Endothelial cell of umbilical vein (primary cell): ENCODE data around the gene CRYBA4. TPM values are rescaled to one million over a fixed set of nuclear protein-coding genes. Genes with fewer than 3 reads are reported as not detected.

ENCODE experiments used
- BruUV-seq: library from RNA; stranded (reverse); fragments of 400-500 nt; replicated peaks from 2 replicates; lab custom pipeline; 2021; lab: Mats Ljungman, UMichigan
- CTCF ChIA-PET: fragments of 300-600, 350-600 bp; sonication (Branson Sonifier 250); formaldehyde crosslinking; loops from one replicate; lab custom pipeline; 2021; ENCODE audit warnings: antibody characterized with exemption, inconsistent platforms; lab: Charles Lee
- POLR2A ChIA-PET: fragments of 300-600, 350-600 bp; sonication (Branson Sonifier 250); formaldehyde crosslinking; loops from one replicate; lab custom pipeline; 2021; ENCODE audit warnings: antibody characterized with exemption, inconsistent platforms; lab: Charles Lee
- DNase-seq: peaks from one replicate; pipeline ENCODE4 v3.0.0-alpha.2; 2011; ENCODE audit warnings: low read depth, low spot score
- FAIRE-seq: peaks from 2 replicates; lab custom pipeline; 2011; peaks lifted over from hg19 to GRCh38; lab: Jason Lieb, UNC
- H2AFZ ChIP-seq: 2 replicates; pipeline ENCODE4 v1.6.0; 2012; ENCODE audit warnings: low read depth, low read length, control low read depth, inconsistent platforms
- H3K27ac ChIP-seq: 2 replicates; pipeline ENCODE4 v1.5.1; 2011; ENCODE audit warnings: low read depth, mild to moderate bottlenecking, control low read depth, low read length, moderate library complexity; ENCODE audit not compliant: insufficient read depth
- H3K27me3 ChIP-seq, 2 experiments: 2 replicates each; pipeline versions ENCODE4 v1.6.0 to v1.6.1; 2011; ENCODE audit warnings: low read length in 2 of 2, mixed read lengths in 1 of 2; ENCODE audit not compliant: control insufficient read depth in 2 of 2, insufficient read depth in 2 of 2
- H3K36me3 ChIP-seq, 2 experiments: 2 replicates in 1 of 2; 3 replicates in 1 of 2; pipeline ENCODE4 v1.5.1; 2011; ENCODE audit warnings: low read length in 2 of 2, mild to moderate bottlenecking in 1 of 2, moderate library complexity in 1 of 2; ENCODE audit not compliant: control insufficient read depth in 2 of 2, insufficient read depth in 2 of 2; ENCODE audit errors: extremely low read depth in 1 of 2
- H3K4me1 ChIP-seq: 3 replicates; pipeline ENCODE4 v1.5.1; 2011; ENCODE audit warnings: mild to moderate bottlenecking, low read length; ENCODE audit not compliant: control insufficient read depth, insufficient read depth; ENCODE audit errors: extremely low read depth
- H3K4me2 ChIP-seq: 2 replicates; pipeline ENCODE4 v1.6.1; 2011; ENCODE audit warnings: low read length, control low read depth, mixed read lengths; ENCODE audit not compliant: insufficient read depth
- H3K4me3 ChIP-seq, 3 experiments: fragments of 200-600 bp in 1 of 3; sonication (generic), shearing (Covaris generic) in 1 of 3; replicated peaks in 1 of 3; 2 replicates each; pipeline ENCODE4 v1.5.1; 2011 to 2016; ENCODE audit warnings: control low read depth in 3 of 3, low read length in 3 of 3, mild to moderate bottlenecking in 2 of 3, inconsistent platforms in 1 of 3, low read depth in 1 of 3, moderate library complexity in 1 of 3; ENCODE audit not compliant: insufficient read depth in 1 of 3
- H3K79me2 ChIP-seq: 2 replicates; pipeline ENCODE4 v1.6.0; 2012; ENCODE audit warnings: low read length, inconsistent platforms; ENCODE audit not compliant: control insufficient read depth, insufficient read depth
- H3K9ac ChIP-seq: replicated peaks from 2 replicates; pipeline ENCODE3; 2011; ENCODE audit warnings: low read length, control low read depth; ENCODE audit not compliant: insufficient read depth; ENCODE audit errors: extremely low read depth
- H3K9me1 ChIP-seq: replicated peaks from 3 replicates; pipeline ENCODE4 v1.6.0; 2011; ENCODE audit warnings: mild to moderate bottlenecking, low read length; ENCODE audit not compliant: control insufficient read depth, insufficient read depth; ENCODE audit errors: extremely low read depth
- H3K9me3 ChIP-seq: replicated peaks from 2 replicates; pipeline ENCODE4 v1.5.1; 2012; ENCODE audit warnings: low read length, inconsistent platforms; ENCODE audit not compliant: control insufficient read depth, insufficient read depth
- H4K20me1 ChIP-seq: replicated peaks from 2 replicates; pipeline ENCODE3; 2011; ENCODE audit warnings: mild to moderate bottlenecking, low read length; ENCODE audit not compliant: control insufficient read depth, insufficient read depth; ENCODE audit errors: extremely low read depth
- CTCF ChIP-seq, 2 donors: IDR thresholded peaks; 1 replicate in 1 of 2; 2 replicates in 1 of 2; pipeline ENCODE4 v1.5.1; 2011; ENCODE audit warnings: low read length in 2 of 2, mild to moderate bottlenecking in 2 of 2, moderate library complexity in 2 of 2, control low read depth in 1 of 2, inconsistent platforms in 1 of 2, low read depth in 1 of 2; ENCODE audit not compliant: insufficient read depth in 1 of 2; ENCODE audit errors: extremely low read depth in 1 of 2
- EZH2 ChIP-seq: IDR thresholded peaks from 2 replicates; pipeline ENCODE4 v1.6.1; 2012; ENCODE audit warnings: borderline replicate concordance, low read depth, mild to moderate bottlenecking, moderate library complexity, low read length, inconsistent platforms; ENCODE audit not compliant: severe bottlenecking
- FOS ChIP-seq: IDR thresholded peaks from 2 replicates; pipeline ENCODE4 v1.6.1; 2011; ENCODE audit warnings: mild to moderate bottlenecking, low read length, moderate library complexity, borderline replicate concordance; ENCODE audit not compliant: insufficient read depth
- GATA2 ChIP-seq: IDR thresholded peaks from 2 replicates; pipeline ENCODE4 v1.7.0; 2011; ENCODE audit warnings: low read depth, mild to moderate bottlenecking, moderate library complexity, mixed read lengths, low read length; ENCODE audit not compliant: insufficient read length, insufficient read depth
- JUN ChIP-seq: IDR thresholded peaks from 2 replicates; pipeline ENCODE4 v1.6.1; 2011; ENCODE audit warnings: borderline replicate concordance, low read depth; ENCODE audit not compliant: insufficient read length, insufficient read depth
- MAX ChIP-seq: IDR thresholded peaks from 2 replicates; pipeline ENCODE4 v1.6.1; 2011; ENCODE audit not compliant: insufficient read depth, insufficient read length
- MYC ChIP-seq: IDR thresholded peaks from one replicate; pipeline ENCODE4 v1.6.1; 2011; ENCODE audit warnings: mild to moderate bottlenecking, low read depth, low read length
- POLR2A ChIP-seq: IDR thresholded peaks from 2 replicates; pipeline ENCODE4 v1.6.1; 2012; ENCODE audit warnings: low read depth, mild to moderate bottlenecking, control low read depth, low read length
- POLR2AphosphoS5 ChIP-seq: IDR thresholded peaks from 2 replicates; pipeline ENCODE4 v1.6.1; 2012; ENCODE audit warnings: low read depth, mild to moderate bottlenecking, control low read depth, low read length, moderate library complexity; ENCODE audit not compliant: insufficient read depth
- dilution Hi-C: fragments of 300-500 bp; cut with MboI; formaldehyde crosslinking; loops from one replicate; pipeline ENCODE4 v1.15.0; 2019; ENCODE audit warnings: low sequenced_read_pairs; ENCODE audit not compliant: extremely low pct_ligation_motif_present
- intact Hi-C: fragments of 100-400 bp; cut with micrococcal nuclease; formaldehyde crosslinking; loops from one replicate; pipeline ENCODE4 v1.10.0; 2022
- polyA plus RNA-seq, 4 experiments: library from polyadenylated mRNA; depleted of rRNA in 3 of 4; stranded (reverse) in 3 of 4; unstranded in 1 of 4; fragments of >200 nt; gene quantifications; 2 replicates each; pipeline versions ENCODE4 v1.2.1 to v1.2.3, GENCODE V29; 2011 to 2012; ENCODE audit warnings: missing spikeins in 1 of 4
- total RNA-seq: library from RNA; stranded (reverse); gene quantifications from 2 replicates; pipeline ENCODE4 v1.2.3, GENCODE V29; 2021

CRYBA4 gene
- total and polyA plus RNA-seq, 2 donors (not counting 3 experiments of a cell fraction or from before 2014, with no cell fraction given): not detected

DNA sequence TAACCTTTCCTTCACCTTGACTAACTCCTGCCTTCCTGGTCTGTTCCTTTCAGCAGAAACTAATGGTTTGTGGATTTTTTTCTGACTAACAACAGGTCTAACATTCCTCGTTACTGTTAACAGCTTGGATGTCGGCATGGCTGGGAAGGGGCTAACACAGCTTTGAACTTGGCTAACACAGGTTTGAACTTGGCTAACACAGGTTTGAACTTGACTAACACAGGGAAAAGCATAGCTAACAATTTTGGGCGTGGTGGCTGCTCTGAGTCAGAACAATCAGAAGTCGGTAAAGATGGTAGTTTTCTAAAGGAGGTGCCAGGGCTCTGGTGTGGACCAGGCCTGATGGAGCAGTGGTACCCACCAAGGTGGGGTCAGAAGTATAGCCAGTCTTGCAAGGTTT lies 51.7 kb downstream of the CRYBA4 start:
- no peaks in the 10 kb centered on the region for H4K20me1 ChIP-seq
- no peak for TF ChIP-seq MAX
- no peak for TF ChIP-seq JUN
- TF ChIP-seq EZH2: no peak
- peaks cover 17% of the 10 kb centered on the region for H3K79me2 ChIP-seq
- H3K4me2 ChIP-seq: peak overlapping the region; percentile 85
- peak overlapping the region; percentile 52 to 76 (median 56) for H3K4me3 ChIP-seq
- H3K27me3 ChIP-seq: no peaks in the 10 kb centered on the region
- peak; percentile 47 for FAIRE-seq
- H3K9me3 ChIP-seq: no peaks in the 10 kb centered on the region
- H3K27ac ChIP-seq: peak overlapping the region; percentile 93
- no peaks in the 10 kb centered on the region for H3K9me1 ChIP-seq
- CTCF ChIA-PET: interaction anchor here (0.9 to 1.4 kb wide), 9 partner anchors 8 to 155 kb away, joined by 3 to 8 read pairs (median 5); no protein-coding TSS in a partner anchor
- H3K9ac ChIP-seq: peak overlapping the region; percentile 88
- H2AFZ ChIP-seq: peak overlapping the region; percentile 87
- DNase-seq: no peak
- no TSS peak for BruUV-seq
- POLR2A ChIA-PET: no interaction called here
- intact Hi-C loops (loop anchor here (5.0 to 10.0 kb wide), 3 partner anchors 59 to 751 kb away; no protein-coding TSS in a partner anchor), dilution Hi-C loops (no loop called here)
- H3K36me3 ChIP-seq: no peaks in the 10 kb centered on the region
- peaks cover 21% of the 10 kb centered on the region for H3K4me1 ChIP-seq

GRCh38 chr22:26674211-26675190 lies 52.7 kb downstream of the CRYBA4 start:
- Histone ChIP-seq H3K79me2 (peaks cover 17% of the 10 kb centered on the region), H3K4me3 (no peak overlapping the region), H3K4me2 (peak overlapping the region; percentile 85), H3K36me3 (no peaks in the 10 kb centered on the region), H3K9me3 (no peaks in the 10 kb centered on the region), H2AFZ (no peak overlapping the region), H3K27me3 (no peaks in the 10 kb centered on the region), H3K9me1 (no peaks in the 10 kb centered on the region), H3K27ac (no peak overlapping the region), H4K20me1 (no peaks in the 10 kb centered on the region), H3K9ac (no peak overlapping the region), H3K4me1 (peaks cover 23% of the 10 kb centered on the region)
- dilution Hi-C loops: no loop called here
- ChIA-PET POLR2A (no interaction called here), CTCF (interaction anchor here (0.7 to 1.4 kb wide), 3 partner anchors 9 to 80 kb away, joined by 3 to 8 read pairs (median 3); no protein-coding TSS in a partner anchor)
- intact Hi-C loops: loop anchor here (5.0 to 10.0 kb wide), 5 partner anchors 58 to 750 kb away; no protein-coding TSS in a partner anchor
- TF ChIP-seq FOS (no peak), GATA2 (no peak), MAX (no peak), JUN (no peak), POLR2A (no peak), MYC (no peak), POLR2AphosphoS5 (no peak), EZH2 (no peak), CTCF (IDR thresholded peaks at IDR 0.05; ENCODE audit: extremely low read depth in 1 of 2, insufficient read depth in 1 of 2, low read depth in 1 of 2, low read length in 2 of 2) (no peak)
- no peak for FAIRE-seq
- BruUV-seq: no TSS peak
- DNase-seq: no peak
